ENCODE data around the gene RNF114.

DNA sequence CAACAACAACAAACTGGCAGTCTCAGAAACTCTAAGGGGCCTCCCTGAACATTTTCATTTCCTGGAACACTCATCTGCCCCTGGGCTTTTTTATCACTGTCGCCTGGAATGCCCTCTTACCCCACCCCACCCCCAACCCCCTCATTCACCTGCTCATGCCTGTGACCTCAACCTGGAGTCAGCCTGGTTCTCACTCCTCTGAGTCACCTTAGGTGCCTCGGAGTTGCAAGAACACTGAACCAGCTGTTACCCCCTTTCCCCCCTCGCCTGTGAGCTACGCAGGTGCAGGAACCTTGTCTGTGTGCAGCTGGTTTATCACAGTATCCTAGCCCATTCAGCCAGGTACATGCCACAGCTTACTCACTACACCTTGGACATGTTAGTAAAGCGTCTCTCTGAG is 33.7 kb downstream of the RNF114 start:
- TF ChIP-seq, protein P1, sequence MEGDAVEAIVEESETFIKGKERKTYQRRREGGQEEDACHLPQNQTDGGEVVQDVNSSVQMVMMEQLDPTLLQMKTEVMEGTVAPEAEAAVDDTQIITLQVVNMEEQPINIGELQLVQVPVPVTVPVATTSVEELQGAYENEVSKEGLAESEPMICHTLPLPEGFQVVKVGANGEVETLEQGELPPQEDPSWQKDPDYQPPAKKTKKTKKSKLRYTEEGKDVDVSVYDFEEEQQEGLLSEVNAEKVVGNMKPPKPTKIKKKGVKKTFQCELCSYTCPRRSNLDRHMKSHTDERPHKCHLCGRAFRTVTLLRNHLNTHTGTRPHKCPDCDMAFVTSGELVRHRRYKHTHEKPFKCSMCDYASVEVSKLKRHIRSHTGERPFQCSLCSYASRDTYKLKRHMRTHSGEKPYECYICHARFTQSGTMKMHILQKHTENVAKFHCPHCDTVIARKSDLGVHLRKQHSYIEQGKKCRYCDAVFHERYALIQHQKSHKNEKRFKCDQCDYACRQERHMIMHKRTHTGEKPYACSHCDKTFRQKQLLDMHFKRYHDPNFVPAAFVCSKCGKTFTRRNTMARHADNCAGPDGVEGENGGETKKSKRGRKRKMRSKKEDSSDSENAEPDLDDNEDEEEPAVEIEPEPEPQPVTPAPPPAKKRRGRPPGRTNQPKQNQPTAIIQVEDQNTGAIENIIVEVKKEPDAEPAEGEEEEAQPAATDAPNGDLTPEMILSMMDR (optimal IDR thresholded peaks at IDR 0.05 in 1 of 3, IDR thresholded peaks at IDR 0.05 in 1 of 3, conservative IDR thresholded peaks at IDR 0.05 in 1 of 3; ENCODE audit: extremely low read depth in 1 of 3, insufficient read depth in 2 of 3, low read length in 3 of 3) = no peak
- no peak for TF ChIP-seq EZH2 (IDR thresholded peaks at IDR 0.05; ENCODE audit: low read length)
